C4-2B (cell line): ENCODE results near the gene UBASH3B.

Experiments
- ZFX ChIP-seq: fragments of 450-650 bp; IDR thresholded peaks from 2 replicates; pipeline ENCODE4 v1.6.1; 2017
- TF ChIP-seq, protein P1 (sequence below): fragments of 450-650 bp; conservative IDR thresholded peaks from 2 replicates; pipeline ENCODE4 v1.5.1; 2017; ENCODE audit warnings: mild to moderate bottlenecking

DNA sequence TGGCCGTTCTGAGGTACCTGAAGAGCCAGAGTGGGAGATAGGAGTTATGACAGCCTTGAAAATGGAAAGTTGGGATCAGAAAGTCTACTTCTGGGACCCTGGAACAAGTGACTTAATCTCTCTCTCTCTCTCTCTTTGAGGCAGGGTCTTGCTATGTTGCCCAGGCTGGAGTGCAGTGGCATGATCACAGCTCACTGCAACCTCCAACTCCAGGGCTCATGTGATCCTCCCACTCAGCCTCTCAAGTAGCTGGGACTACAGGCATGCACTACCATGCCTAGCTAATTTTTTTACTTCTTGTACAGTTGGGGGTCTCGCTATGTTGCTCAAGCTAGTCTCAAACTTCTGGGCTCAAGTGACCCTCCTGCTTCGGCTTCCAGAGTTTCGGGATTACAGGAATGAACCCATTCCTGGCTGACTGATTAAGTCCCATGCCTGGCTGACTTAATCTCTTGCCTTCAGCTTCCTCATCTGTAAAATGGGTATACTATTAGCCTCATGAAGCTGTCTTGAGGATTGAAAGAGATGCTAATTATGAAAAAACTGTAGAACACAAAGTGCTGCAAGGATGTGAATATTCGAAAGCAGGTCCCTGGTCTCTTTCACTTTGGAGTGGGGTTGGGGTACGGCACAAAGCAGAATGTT, 87.7 kb downstream of the UBASH3B start:
- TF ChIP-seq, protein P1, sequence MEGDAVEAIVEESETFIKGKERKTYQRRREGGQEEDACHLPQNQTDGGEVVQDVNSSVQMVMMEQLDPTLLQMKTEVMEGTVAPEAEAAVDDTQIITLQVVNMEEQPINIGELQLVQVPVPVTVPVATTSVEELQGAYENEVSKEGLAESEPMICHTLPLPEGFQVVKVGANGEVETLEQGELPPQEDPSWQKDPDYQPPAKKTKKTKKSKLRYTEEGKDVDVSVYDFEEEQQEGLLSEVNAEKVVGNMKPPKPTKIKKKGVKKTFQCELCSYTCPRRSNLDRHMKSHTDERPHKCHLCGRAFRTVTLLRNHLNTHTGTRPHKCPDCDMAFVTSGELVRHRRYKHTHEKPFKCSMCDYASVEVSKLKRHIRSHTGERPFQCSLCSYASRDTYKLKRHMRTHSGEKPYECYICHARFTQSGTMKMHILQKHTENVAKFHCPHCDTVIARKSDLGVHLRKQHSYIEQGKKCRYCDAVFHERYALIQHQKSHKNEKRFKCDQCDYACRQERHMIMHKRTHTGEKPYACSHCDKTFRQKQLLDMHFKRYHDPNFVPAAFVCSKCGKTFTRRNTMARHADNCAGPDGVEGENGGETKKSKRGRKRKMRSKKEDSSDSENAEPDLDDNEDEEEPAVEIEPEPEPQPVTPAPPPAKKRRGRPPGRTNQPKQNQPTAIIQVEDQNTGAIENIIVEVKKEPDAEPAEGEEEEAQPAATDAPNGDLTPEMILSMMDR, result no peak
- TF ChIP-seq ZFX, result no peak
